ENCODE measurements around the gene WDR74.
A peak's percentile ranks its signal among the peaks of the same experiment; 100 is the strongest.

The WDR74 gene

DNA sequence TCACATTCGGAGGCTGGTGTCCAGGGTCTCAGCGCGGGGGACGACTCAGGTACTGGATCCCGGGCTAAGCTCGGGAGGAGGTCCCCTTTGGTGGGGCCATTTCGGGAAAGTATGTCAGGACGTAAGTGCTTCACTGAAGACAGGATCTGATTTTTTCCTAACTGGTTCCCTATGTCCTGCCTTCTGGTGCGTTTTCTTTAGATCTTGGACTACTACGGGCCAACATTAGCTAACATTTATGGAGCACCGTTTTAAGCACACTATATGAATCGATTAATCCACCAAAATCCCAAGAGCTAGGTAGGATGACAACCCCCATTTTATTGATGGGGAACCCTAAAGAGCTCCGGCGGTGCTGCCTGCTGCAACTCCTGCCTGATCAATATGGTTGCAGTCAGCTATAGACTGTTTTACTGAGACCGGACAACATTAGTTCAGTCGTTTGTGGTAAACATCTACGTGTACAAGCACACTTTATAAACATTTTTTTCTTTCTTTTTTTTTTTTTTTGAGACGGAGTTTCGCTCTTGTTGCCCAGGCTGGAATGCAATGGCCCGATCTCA is 17.0 kb upstream of the WDR74 start:
- TF ChIP-seq CTCF (IDR thresholded peaks at IDR 0.05; ENCODE audit: extremely low read depth, missing control alignments) = no peak
- DNase-seq (ENCODE audit: low spot score) = no peak

DNA sequence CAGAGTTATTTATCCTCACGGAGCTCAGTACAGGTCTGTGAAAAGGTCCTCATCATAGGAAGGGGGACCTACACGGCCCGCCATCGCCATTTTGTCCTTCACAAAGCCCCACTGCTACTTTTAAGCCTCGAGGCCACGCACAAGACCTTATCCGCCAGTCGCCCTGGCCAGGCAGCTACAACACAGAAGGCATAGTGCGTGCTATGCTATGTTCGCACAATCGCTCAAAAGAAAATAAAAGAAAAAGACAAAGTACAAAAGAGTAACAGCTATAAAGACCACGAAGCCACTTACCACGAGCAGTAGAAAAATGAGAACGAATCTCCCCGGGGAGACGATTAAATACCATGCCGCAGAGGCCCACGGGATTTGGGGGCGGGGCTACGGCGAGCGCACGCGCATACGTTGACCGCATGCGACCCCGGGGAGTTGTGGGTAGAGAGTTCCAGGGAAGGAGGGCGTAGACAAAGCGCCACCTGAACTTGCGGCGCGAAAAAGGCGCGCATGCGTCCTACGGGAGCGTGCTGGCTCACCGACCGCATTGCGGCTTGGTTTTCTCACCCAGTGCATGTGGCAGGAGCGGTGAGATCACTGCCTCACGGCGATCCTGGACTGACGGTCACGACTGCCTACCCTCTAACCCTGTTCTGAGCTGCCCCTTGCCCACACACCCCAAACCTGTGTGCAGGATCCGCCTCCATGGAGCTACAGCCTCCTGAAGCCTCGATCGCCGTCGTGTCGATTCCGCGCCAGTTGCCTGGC is 16.4 kb upstream of the WDR74 start:
- TF ChIP-seq CTCF (IDR thresholded peaks at IDR 0.05; ENCODE audit: extremely low read depth, missing control alignments) = no peak

GRCh38 chr11:62854825-62855570 is 15.6 kb upstream of the WDR74 start:
- TF ChIP-seq CTCF (IDR thresholded peaks at IDR 0.05; ENCODE audit: extremely low read depth, missing control alignments) = no peak
- no peak for DNase-seq (ENCODE audit: low spot score)

More for the DNA sequence above, 16.4 kb upstream of the WDR74 start:
- peak; percentile 89 for DNase-seq (ENCODE audit: low spot score)

DNA sequence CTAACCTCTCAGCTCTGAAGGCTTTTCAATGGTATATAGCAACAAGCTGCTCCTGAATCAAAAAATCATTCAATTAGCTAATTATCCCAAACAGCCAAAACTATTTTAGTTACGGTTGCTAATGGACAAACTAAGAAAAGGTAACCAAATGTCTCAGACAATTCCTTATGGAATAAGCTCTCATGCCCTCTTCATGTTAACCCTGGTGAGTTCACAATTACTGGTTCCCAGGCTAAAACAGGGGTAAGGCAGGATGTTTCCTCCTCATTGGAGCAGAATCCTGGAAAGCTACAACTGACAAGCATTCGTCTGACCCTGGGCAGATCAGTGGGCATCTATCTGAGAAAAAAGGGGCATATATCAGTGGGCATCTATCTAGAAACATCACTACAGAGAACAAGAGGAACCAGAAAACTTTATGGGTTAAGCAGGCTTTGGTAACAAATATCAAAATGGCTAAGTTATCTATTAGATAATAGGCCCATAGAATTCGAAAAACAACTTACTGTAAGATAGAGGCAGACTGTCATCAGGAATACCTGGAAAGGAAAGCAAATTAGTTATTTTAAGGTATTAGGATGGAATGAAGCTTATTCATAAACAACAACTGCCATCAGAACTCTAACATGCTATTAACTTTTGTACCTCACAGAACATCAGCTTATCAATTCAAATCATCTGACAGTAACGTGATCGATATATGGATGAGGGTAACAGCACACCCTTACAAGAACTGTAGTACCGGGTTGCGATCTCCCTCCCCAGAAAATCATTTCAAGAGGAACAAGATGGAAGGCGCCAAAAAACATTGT is 14.8 kb upstream of the WDR74 start:
- DNase-seq (ENCODE audit: low spot score) = no peak
- TF ChIP-seq CTCF (IDR thresholded peaks at IDR 0.05; ENCODE audit: extremely low read depth, missing control alignments) = no peak

DNA sequence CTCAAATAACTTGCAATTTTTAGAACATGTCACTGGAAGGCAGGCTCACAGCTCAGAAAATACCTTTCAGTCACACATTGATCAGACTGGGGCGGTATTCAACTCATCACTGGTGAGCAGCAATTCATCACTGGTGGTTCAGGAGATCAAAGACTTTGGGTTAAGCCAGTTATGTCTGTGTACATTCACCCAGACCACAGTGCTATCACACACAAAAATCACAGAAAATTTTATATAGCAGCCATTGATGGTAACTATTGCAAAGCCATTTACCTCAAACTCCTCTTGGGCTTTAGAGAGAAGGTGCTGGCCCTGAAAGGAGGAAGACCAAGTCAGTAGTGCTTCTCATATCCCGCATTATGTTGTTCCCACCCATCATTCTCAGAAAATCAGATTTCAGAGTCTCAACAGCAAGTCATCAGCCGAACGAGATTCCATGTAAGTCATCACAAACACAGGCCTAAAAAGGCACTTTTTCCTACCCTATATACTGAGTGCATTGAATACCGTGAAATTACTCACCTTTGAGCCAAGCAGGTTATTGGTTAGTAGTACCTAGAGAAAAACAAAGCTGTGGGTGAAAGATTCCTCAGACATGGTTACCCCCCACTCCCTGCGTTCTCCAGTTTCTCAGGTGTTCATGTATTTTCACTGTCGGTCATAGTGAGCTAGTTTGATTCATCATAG is 14.0 kb upstream of the WDR74 start:
- TF ChIP-seq CTCF (IDR thresholded peaks at IDR 0.05; ENCODE audit: extremely low read depth, missing control alignments) = no peak
- DNase-seq (ENCODE audit: low spot score) = no peak

DNA sequence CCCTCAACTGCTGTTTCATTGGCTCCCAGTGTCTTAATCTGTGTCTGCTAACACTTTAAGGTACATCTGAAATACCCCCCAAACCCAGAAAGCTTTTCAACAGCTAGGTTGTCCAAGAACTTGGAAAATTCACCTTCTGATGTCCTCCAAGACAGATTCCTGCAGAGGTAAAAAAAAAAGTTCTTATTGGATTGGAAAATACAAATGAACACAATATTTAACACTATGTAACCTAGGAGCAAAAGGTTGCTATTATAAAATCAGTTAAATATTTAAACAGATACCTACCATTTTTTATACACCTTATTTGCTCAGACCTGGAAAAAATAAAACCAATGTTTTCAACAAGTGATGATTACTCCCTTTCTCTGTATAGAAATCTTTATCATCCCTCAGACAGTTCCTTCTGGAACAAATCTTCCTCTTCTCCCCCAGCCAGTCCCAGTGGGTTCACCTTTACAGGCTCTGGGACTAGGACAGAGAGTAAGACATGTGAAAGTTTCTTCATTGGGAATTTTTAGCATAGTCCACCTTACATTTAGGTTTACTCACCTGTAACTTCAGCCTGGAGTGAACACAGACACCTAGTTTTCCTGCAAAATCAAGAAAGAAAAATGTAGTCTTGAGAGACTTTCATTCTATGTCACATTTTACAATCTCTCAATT is 13.3 kb upstream of the WDR74 start:
- no peak for TF ChIP-seq CTCF (IDR thresholded peaks at IDR 0.05; ENCODE audit: extremely low read depth, missing control alignments)
- no peak for DNase-seq (ENCODE audit: low spot score)

All from GM20000 (cell line).